HEK293 (cell line): ENCODE data around the gene COL9A2.

ENCODE experiments used
- CTCF ChIP-seq: fragments of 450-650 bp; formaldehyde crosslinking; IDR thresholded peaks from 2 replicates; pipeline ENCODE4 v1.5.1; 2016; ENCODE audit warnings: missing biosample characterization, missing genetic modification characterization
- GFI1B ChIP-seq: fragments of 450-650 bp; formaldehyde crosslinking; IDR thresholded peaks from 2 replicates; pipeline ENCODE4 v1.5.1; 2016; ENCODE audit warnings: missing biosample characterization, missing genetic modification characterization
- OSR2 ChIP-seq: fragments of 450-650 bp; formaldehyde crosslinking; IDR thresholded peaks from 2 replicates; pipeline ENCODE4 v1.5.1; 2016; ENCODE audit warnings: missing biosample characterization, missing genetic modification characterization
- ZBTB21 ChIP-seq: fragments of 450-650 bp; formaldehyde crosslinking; IDR thresholded peaks from 2 replicates; pipeline ENCODE4 v1.5.1; 2017; ENCODE audit warnings: missing biosample characterization, missing genetic modification characterization
- ZNF211 ChIP-seq: fragments of 450-650 bp; formaldehyde crosslinking; IDR thresholded peaks from 2 replicates; pipeline ENCODE4 v1.5.1; 2016; ENCODE audit warnings: low read depth, missing biosample characterization, missing genetic modification characterization
- TF ChIP-seq, protein P1 (sequence below): fragments of 450-650 bp; formaldehyde crosslinking; IDR thresholded peaks from 2 replicates; pipeline ENCODE4 v1.5.1; 2017; ENCODE audit warnings: missing biosample characterization, missing genetic modification characterization

GRCh38 chr1:40274331-40274730 is 42.8 kb downstream of the COL9A2 start:
- TF ChIP-seq OSR2 = no peak
- no peak for TF ChIP-seq GFI1B (tag by site-specific recombination)
- TF ChIP-seq, protein P1, sequence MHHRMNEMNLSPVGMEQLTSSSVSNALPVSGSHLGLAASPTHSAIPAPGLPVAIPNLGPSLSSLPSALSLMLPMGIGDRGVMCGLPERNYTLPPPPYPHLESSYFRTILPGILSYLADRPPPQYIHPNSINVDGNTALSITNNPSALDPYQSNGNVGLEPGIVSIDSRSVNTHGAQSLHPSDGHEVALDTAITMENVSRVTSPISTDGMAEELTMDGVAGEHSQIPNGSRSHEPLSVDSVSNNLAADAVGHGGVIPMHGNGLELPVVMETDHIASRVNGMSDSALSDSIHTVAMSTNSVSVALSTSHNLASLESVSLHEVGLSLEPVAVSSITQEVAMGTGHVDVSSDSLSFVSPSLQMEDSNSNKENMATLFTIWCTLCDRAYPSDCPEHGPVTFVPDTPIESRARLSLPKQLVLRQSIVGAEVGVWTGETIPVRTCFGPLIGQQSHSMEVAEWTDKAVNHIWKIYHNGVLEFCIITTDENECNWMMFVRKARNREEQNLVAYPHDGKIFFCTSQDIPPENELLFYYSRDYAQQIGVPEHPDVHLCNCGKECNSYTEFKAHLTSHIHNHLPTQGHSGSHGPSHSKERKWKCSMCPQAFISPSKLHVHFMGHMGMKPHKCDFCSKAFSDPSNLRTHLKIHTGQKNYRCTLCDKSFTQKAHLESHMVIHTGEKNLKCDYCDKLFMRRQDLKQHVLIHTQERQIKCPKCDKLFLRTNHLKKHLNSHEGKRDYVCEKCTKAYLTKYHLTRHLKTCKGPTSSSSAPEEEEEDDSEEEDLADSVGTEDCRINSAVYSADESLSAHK (tag by site-specific recombination) = no peak
- no peak for TF ChIP-seq ZNF211 (tag by site-specific recombination)
- TF ChIP-seq CTCF (tag by site-specific recombination) = no peak
- TF ChIP-seq ZBTB21 (tag by site-specific recombination) = no peak
